Right lobe of liver (tissue), 6 donors: ENCODE results near the gene PADI4. TPM values are rescaled to one million over a fixed set of nuclear protein-coding genes. Genes with fewer than 3 reads are reported as not detected.

Experiments
- ATAC-seq, 4 donors: fragments of 200-7000 bp; cut with Tn5 transposase; one replicate each; pipeline ENCODE4 v1.9.1; 2020; ENCODE audit warnings: mild to moderate bottlenecking in 4 of 4, moderate library complexity in 4 of 4
- DNase-seq, 3 donors: peaks; one replicate each; pipeline ENCODE4 v3.0.0-alpha.2; 2020
- H3K27ac ChIP-seq, 3 donors: fragments of 200-600 bp; one replicate each; pipeline ENCODE4 v1.8.0; 2022
- H3K27me3 ChIP-seq, 2 donors: fragments of 200-600 bp; one replicate each; pipeline ENCODE4 v1.8.0; 2022
- H3K36me3 ChIP-seq, 4 donors: fragments of 200-600 bp; sonication (generic) in 1 of 4; one replicate each; pipeline versions ENCODE4 v1.5.1 to v1.8.0; 2017 to 2022; ENCODE audit warnings: control low read depth in 1 of 4
- H3K4me1 ChIP-seq, 4 donors: fragments of 200-600 bp; sonication (generic) in 1 of 4; one replicate each; pipeline versions ENCODE4 v1.5.1 to v1.8.0; 2017 to 2022; ENCODE audit warnings: control low read depth in 1 of 4
- H3K4me3 ChIP-seq, 3 donors: fragments of 200-600 bp; one replicate each; pipeline ENCODE4 v1.8.0; 2022
- H3K9me3 ChIP-seq, 4 donors: fragments of 200-600 bp; sonication (generic) in 1 of 4; one replicate each; pipeline versions ENCODE4 v1.5.1 to v1.8.0; 2017 to 2022; ENCODE audit warnings: control low read depth in 1 of 4
- CTCF ChIP-seq, 4 donors: fragments of 200-600 bp in 3 of 4; fragments of 450-650 bp in 1 of 4; IDR thresholded peaks; one replicate each; pipeline versions ENCODE4 v1.5.1 to v1.8.0; 2016 to 2022; ENCODE audit warnings: antibody characterized with exemption in 4 of 4, mild to moderate bottlenecking in 2 of 4
- POLR2A ChIP-seq: fragments of 450-650 bp; IDR thresholded peaks from one replicate; pipeline ENCODE4 v1.6.1; 2017; ENCODE audit warnings: antibody characterized with exemption, mild to moderate bottlenecking
- WGBS: methylation state at CpG from one replicate; pipeline ENCODE4 v1.1.6; 2018; ENCODE audit warnings: low coverage, low lambda C conversion rate; ENCODE audit not compliant: insufficient coverage; ENCODE audit errors: missing lambda C conversion rate; 5-methylcytosine and 5-hydroxymethylcytosine counted together
- intact Hi-C, 2 donors: fragments of 100-400 bp; cut with DNase I; formaldehyde crosslinking; loops; one replicate each; pipeline versions ENCODE4 v1.11.2 to v1.14.1; 2022
- total RNA-seq, 6 experiments: library from RNA; depleted of rRNA in 2 of 6; stranded (reverse); fragments of >200 nt in 2 of 6; fragmentation: NEBNext Ultra II Directional in 3 of 6; extraction: Animal tissue kit (Norgen Biotek cat#: 25700) in 3 of 6; gene quantifications; one replicate each; pipeline versions ENCODE4 v1.1.0 to v1.2.4, GENCODE V29; 2016 to 2023
- donor health status: DM: no; HTN: yes; CAD: no.
- donor health status: DM: no; HTN: no; CAD: no.
- donor health status: DM: no; HTN: no; CAD: no.
- donor health status: DM: no; HTN: yes; CAD: no.
- donor health status: DM: no; HTN: yes; CAD: no.

Gene PADI4
- total RNA-seq, 6 experiments from 2014 or later, result 0.12 to 4.7 (median 1.4) TPM

DNA sequence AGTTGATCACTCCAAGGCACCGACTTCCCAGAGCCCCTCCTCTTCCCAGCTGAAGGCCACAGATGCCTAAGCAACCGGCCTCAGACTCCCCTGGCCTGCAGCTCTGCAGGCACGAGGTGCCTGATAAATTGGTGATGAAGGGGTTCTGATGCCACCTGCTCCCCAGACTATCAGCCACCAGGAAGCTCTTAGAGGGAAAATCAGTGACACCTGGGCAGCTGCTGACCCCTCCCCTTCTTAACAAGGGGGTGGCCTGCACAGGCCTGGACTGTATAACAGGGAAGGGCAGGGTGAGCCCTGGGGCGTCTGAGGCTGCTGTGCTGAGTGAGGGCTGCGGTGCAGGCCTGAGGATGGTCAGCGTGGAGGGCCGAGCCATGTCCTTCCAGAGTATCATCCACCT lies 63.9 kb downstream of the PADI4 start, which contains the start of gene PADI6:
PADI6 (plus strand) TSS at position 301 of the 400 bp plus-strand sequence; CDS start at position 351, 50 bp downstream.
- no peaks in the 10 kb centered on the region for H3K27me3 ChIP-seq
- intact Hi-C loops, result no loop called here
- H3K9me3 ChIP-seq, result no peaks in the 10 kb centered on the region
- no peaks in the 10 kb centered on the region for H3K36me3 ChIP-seq
- ATAC-seq, result no peak
- H3K4me1 ChIP-seq, result no peaks in the 10 kb centered on the region
- TF ChIP-seq POLR2A (no peak), CTCF (IDR thresholded peaks at IDR 0.05) (no peak)
- DNase-seq, result no peak
- H3K27ac ChIP-seq, result no peak within 1 kb of the TSS
- WGBS, result 17% methylated on average over 2 of the region's 7 CpGs
- no peak within 1 kb of the TSS for H3K4me3 ChIP-seq

DNA sequence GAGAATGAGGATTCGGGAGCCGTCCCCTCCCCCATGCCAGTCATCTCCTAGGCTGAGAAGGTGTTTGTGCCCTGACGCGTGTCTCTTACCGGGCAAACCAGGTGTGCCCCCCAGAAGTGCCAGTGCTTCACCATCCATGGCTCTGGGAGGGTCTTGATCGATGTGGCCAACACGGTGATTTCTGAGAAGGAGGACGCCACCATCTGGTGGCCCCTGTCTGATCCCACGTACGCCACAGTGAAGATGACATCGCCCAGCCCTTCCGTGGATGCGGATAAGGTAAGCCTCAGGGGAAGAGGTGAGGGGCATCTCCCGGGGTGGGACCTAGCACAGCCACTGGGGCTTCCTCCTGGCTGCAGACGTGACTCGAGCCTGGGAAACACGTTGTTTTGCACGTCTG lies 65.0 kb downstream of the PADI4 start:
- Histone ChIP-seq H3K4me3 (no peak overlapping the region), H3K27ac (no peak overlapping the region), H3K27me3 (no peaks in the 10 kb centered on the region), H3K4me1 (no peaks in the 10 kb centered on the region), H3K36me3 (no peaks in the 10 kb centered on the region), H3K9me3 (no peaks in the 10 kb centered on the region)
- TF ChIP-seq CTCF (IDR thresholded peaks at IDR 0.05), result no peak
- TF ChIP-seq POLR2A, result no peak
- no peak for ATAC-seq
- no peak for DNase-seq
- no CpG with 5 or more reads among the region's 18 CpGs for WGBS
- intact Hi-C loops, result no loop called here

GRCh38 chr1:17375651-17376050 lies 67.7 kb downstream of the PADI4 start:
- no peak for ATAC-seq
- 90% methylated on average over 10 of the region's 10 CpGs for WGBS
- intact Hi-C loops, result no loop called here
- DNase-seq, result no peak
- Histone ChIP-seq H3K27ac (no peak overlapping the region), H3K9me3 (no peaks in the 10 kb centered on the region), H3K27me3 (no peaks in the 10 kb centered on the region), H3K4me3 (no peak overlapping the region), H3K36me3 (no peaks in the 10 kb centered on the region), H3K4me1 (no peaks in the 10 kb centered on the region)
- TF ChIP-seq CTCF (IDR thresholded peaks at IDR 0.05), result no peak
- TF ChIP-seq POLR2A, result no peak

GRCh38 chr1:17377325-17377953 lies 69.4 kb downstream of the PADI4 start:
- H3K27me3 ChIP-seq, result no peaks in the 10 kb centered on the region
- TF ChIP-seq POLR2A (no peak), CTCF (IDR thresholded peaks at IDR 0.05) (no peak)
- no peak for DNase-seq
- no peak overlapping the region for H3K27ac ChIP-seq
- H3K4me1 ChIP-seq, result no peaks in the 10 kb centered on the region
- ATAC-seq, result no peak
- no peak overlapping the region for H3K4me3 ChIP-seq
- H3K9me3 ChIP-seq, result no peaks in the 10 kb centered on the region
- WGBS, result 24% methylated on average over 11 of the region's 16 CpGs
- intact Hi-C loops, result no loop called here
- H3K36me3 ChIP-seq, result no peaks in the 10 kb centered on the region
